Stimulated activated CD4-positive, alpha-beta T cell treated with anti-CD3 and anti-CD28 coated beads, Interleukin-4, amount 100 ng/mL, for 24 hours (primary cell): ENCODE measurements around the gene GCN1.

ENCODE experiments used
- DNase-seq: peaks from one replicate; pipeline ENCODE4 v3.0.0-alpha.2; 2020

The GCN1 gene

GRCh38 chr12:120229487-120230325 is 35.2 kb upstream of the GCN1 start:
- no peak for DNase-seq

DNA sequence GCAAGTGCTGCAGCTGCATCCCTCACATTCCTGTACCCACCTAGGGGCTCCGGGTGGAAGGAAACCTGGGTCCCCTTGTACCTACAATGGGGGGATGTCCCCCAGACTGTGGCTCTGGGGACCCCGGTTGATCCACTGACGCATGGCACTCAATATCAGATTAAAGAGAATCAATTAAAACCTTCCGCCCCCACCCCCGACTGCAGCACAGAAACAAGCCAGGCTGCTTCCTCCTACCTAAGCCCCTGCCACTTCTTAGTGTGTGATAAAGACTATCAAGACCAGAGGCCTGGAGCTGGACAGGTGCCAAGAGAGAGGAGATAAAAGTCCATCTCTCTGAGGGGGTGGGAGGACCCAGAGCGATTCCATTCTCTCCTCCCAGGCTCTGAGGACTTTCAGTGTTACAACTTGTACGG is 34.6 kb upstream of the GCN1 start:
- DNase-seq, result no peak

DNA sequence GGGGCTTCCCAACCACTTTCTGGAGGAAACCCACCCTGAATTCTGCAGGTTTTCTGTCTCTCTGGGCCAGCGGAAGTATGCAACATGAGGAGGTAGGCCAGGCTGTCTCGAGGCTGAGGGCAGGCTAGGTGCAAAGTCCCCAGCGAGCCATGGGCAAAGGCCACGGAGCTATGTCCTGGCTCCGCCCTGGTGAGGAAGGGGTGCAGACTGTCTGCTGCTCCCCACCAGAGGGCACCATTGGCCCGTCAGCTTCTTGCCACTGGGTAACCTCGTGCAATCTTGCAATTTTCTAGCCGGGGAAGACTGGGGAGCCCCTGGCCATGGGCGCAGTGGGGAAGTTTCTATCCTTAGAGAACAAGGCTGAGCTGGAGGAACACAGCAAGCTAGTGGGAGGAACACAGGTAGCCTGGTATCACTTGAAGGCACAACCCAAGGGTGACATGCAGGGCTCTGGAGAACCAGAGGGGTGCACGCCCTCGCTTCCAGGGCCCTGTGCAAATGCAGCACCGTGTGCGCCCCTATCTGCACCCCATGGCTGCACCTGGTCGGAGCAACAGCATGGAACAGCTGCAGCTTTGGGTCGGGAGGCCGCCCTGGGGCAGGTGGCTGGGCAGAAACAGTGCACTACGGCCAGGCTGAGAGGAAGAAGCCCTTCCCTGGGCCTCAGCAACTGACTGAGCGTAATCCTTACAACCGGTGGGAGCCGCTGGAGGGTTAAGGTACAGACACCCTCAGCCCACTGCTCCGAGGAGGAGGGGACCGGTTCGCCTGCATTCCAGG is 34.0 kb upstream of the GCN1 start:
- DNase-seq, result peak; percentile 92

DNA sequence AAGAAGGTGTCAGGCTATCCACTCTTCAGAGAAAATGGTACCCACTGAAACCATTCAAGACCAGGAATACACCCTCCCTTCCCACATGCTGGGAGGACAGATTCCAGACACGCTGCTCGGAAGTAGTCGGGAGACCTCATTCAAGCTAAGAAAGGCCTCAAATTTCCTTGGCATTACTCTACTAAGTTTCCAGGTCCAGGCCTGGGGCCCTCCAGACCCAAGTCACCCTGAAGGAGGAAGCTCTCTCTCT is 33.5 kb upstream of the GCN1 start:
- DNase-seq, result no peak

GRCh38 chr12:120227233-120228040 is 32.9 kb upstream of the GCN1 start:
- DNase-seq, result no peak

GRCh38 chr12:120225852-120226640 is 31.5 kb upstream of the GCN1 start:
- no peak for DNase-seq

- DNase-seq, result no peak
Measured at GRCh38 chr12:120225200-120225558, 30.7 kb upstream of the GCN1 start.

GRCh38 chr12:120224304-120225199 is 30.0 kb upstream of the GCN1 start:
- no peak for DNase-seq

DNA sequence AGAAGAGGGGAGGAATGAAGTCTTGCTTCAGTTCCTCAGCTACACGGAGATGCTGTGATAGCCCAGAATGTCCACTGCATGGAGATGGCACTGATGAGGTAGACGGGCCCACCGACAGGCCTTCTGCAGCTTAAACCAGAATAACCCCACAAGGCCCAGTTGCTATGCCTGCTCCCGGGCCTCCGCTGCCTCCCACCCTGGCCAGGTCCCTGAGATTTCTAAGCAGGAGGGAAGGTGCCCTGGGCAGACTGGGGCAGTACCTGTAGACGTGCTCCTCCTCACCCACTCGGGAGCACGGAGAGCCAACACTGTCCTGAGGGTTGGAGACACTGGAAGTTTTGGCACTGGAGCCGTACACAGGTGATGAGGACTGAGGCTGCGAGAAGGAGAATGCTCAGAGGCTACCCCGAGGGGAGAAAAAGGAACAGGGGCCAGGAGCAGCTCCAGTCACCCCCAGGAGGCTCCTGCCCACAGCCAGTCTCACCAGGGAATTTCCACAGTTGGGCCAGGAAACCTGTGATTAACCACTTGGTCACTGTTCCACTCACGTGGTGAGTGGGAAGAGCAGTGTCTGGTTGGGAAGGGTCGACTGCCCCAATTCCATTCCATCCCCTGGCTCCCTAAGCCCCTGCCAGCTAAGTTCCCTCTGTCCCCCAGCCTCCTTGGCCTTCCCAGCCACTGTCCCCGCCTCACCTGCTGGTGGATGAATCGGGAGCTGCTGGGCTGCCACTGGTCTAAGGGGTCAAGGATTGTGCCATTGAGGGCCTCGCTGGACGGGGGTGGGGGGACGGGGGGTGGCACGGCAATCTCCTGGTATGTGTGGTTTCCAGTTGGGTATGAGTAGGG is 29.2 kb upstream of the GCN1 start:
- DNase-seq, result no peak

GRCh38 chr12:120222288-120222832 is 27.8 kb upstream of the GCN1 start:
- no peak for DNase-seq

DNA sequence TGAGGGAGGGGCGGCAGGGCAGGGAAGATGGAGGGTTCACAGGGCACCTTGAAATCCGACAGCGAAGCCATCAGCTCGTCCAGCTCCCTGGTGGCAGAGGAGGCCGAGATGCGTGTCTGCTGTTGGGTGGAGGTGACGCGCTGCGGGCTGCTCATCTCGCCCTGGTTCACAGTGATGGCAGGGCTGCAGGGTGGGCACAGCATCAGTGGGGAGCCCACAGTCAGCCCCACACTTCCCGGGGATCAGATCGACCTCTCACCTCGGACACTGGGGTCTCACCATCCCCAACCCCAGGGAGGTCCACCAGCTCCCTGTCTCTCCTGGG is 27.0 kb upstream of the GCN1 start:
- no peak for DNase-seq

DNA sequence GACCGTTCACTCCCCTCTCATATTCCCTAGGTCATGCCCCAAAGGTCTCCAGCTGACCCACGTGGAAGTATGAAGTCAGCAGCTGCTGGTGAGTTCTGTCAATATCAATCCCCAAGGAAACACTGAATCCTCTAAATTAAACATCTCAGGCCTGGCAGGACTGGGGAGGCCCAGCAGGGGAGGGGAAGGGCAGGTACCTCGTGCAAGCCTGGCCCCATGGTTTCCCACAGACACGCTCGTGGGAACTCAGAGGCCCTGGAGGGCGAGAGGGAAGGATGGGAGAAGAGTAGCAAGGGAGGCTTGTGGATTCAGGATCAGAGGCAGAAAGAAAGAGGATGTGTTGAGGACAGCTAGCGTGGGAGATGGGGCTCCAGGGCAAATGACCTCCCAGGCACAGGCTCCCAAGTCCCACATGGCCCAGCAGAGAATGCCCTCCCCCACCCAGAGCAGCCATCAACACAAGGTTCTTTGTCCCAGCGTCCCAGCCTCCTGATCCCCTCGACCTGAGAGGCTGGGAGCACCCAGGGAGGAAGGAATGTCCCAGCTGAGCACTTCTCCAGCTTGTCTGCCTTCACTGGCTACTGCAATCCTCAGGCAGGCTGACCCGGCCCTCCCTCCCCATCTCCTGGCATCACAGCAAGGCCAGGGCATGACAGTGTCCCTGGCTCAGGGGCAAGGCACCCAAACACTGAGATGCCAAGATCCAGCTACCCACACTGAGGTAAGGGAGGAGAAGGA is 26.5 kb upstream of the GCN1 start:
- no peak for DNase-seq

DNA sequence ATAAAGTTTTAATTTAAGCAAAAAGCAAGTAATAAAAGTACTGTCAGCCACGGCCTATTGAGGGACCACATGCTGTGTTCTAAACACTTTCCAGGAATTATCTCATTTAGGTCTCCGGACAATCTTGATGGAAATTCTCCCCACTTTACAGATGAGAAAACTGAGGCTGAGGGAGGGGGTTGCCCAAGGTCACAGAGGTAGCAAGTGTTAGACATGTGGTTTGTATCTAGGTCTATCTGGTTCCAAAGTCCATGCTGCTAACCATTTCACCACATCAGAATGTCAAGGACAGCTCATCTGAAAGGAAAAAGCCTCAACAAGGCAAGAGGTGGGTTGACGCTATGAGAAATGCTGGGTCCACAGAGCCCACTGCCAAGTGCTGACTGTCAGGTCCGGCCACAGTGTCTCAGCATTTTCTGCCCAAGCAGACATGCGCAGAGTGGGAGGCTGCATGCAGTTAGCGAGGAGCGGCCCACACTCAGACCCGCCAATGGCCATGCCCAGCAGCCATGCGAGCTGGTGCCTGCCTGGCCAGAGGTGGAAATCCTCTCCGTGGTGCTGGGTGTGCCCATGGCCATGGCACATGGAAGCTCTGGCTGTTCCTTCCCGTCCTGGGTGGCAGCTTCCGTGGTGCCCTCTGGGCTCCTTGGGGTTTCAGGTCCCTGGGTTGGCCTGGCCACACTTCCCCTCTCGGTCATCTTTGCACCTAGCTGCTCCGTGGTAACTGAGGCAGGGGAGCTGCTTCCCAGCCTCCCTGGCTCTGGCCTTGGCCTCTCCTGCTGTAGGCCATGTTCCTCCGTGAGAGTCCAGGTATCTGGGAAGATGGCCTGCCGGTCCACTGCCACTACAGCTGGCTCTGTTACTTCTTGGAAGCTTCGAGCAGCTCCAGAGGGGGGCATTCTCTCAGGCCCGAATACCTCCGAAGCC is 24.4 kb upstream of the GCN1 start:
- DNase-seq, result no peak

DNA sequence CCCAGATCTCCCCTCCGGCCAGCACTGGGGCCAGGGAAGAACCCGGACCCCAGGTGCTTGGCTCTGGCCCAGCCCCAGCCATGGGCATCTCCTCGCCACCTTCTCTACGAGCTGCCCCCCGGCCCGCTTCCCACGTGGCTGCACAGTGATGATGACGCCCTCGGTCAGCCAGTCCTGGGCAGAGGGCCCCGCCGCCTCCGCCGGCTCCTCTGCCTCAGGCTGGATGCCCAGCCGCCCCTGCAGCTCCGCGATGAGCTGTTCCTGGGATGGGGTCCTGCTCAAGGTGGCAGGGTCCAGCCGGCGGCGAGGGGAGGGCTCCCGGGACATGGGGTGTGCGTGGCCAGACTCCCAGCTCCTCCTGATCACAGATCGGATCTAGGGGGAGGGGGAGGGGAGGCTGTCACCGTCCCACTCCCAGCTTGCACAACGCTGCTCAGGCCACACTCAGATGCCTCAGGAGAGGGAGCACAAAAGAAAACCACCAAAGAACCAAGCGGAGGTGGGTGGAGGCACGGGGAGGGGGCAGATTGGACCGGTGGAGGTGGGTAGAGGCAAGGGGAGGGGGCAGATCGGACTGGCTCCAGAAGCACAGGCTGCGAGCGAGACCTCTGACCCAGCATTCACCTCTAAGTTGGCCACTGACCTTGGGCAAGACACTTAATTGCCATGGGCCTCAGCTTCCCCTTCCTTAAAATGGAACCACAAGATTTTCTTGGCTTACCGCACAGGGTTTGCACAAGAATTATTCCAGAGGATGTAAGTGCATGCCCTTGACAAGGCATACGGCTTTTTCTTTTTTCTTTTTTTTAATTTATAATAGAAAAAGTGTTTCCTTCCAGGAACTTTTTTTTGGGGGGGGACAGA is 22.5 kb upstream of the GCN1 start:
- no peak for DNase-seq

GRCh38 chr12:120215766-120216735 is 21.5 kb upstream of the GCN1 start:
- DNase-seq, result no peak

GRCh38 chr12:120215357-120215735 is 20.8 kb upstream of the GCN1 start:
- no peak for DNase-seq
